ENCODE data around the gene MGAT5B.

DNA sequence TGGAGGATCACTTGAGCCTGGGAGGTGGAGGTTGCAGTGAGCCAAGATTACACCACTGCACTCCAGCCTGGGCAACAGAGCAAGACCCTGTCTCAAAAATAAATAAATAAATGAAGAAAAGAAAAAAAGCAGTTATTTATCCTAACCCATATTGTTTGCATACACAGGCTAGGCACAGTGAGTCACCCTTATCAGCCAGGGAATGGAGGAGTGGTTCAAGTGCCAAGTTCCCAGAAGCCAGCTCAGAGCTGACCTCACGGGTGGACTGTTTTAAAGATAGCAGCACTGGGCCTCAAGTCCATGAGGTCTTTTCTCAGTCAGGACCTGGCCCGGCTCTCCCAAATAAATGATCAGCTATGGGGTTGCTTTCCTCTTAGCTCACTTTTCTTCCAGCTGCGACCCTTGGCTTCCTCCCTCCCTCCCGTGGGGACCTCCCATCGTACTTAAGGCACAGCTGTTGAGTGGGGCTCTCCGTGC is 22.6 kb upstream of the MGAT5B start:
- TF ChIP-seq POLR2A (IDR thresholded peaks at IDR 0.05; ENCODE audit: low read depth, low read length) (no peak), POLR2AphosphoS5 (IDR thresholded peaks at IDR 0.05; ENCODE audit: low read depth, low read length) (no peak), TAF1 (IDR thresholded peaks at IDR 0.05; ENCODE audit: low read depth, low read length) (no peak), SPI1 (IDR thresholded peaks at IDR 0.05; ENCODE audit: low read depth, low read length) (no peak), POU2F2 (IDR thresholded peaks at IDR 0.05; ENCODE audit: low read depth, low read length) (no peak), PAX5 (IDR thresholded peaks at IDR 0.05; ENCODE audit: insufficient read depth, low read length, severe bottlenecking) (no peak)

Measured in GM12891 (cell line).